Measurements from ENCODE around the gene PYGM. TPM values are rescaled to one million over a fixed set of nuclear protein-coding genes. Genes with fewer than 3 reads are reported as not detected.

PYGM gene
- total RNA-seq, 2 donors from 2014 or later, result 8.0 to 22.4 TPM

DNA sequence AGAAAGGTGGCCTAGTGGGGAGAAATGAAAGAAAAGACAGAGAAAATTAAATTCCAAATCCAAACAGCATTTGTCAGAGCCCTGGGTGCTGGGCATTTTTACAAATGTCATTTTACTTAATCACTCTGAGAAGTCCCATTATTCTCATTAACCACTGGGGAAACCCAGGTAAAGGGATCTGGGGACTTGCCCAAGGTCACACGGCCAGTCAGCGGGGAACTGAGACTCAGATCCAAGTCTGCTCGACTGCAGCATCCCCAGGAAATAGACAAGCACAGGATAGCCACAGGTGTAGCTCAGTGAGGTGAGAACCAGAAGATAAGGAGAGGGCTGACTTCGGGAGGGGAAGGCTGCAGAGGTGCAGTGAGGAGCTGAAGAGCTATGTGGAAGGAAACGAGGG, 44.7 kb downstream of the PYGM start:
- intact Hi-C loops (cut with DNase I), result no loop called here
- H3K27ac ChIP-seq, result no peak overlapping the region
- H3K4me3 ChIP-seq, result no peak overlapping the region
- H3K4me1 ChIP-seq (replicated peaks), result no peaks in the 10 kb centered on the region
- DNase-seq (ENCODE audit: low spot score), result no peak
- H3K27me3 ChIP-seq (replicated peaks; ENCODE audit: insufficient read depth), result peaks cover 34% of the 10 kb centered on the region
- no peaks in the 10 kb centered on the region for H3K36me3 ChIP-seq
- no peaks in the 10 kb centered on the region for H3K9me3 ChIP-seq
- TF ChIP-seq, protein P1, sequence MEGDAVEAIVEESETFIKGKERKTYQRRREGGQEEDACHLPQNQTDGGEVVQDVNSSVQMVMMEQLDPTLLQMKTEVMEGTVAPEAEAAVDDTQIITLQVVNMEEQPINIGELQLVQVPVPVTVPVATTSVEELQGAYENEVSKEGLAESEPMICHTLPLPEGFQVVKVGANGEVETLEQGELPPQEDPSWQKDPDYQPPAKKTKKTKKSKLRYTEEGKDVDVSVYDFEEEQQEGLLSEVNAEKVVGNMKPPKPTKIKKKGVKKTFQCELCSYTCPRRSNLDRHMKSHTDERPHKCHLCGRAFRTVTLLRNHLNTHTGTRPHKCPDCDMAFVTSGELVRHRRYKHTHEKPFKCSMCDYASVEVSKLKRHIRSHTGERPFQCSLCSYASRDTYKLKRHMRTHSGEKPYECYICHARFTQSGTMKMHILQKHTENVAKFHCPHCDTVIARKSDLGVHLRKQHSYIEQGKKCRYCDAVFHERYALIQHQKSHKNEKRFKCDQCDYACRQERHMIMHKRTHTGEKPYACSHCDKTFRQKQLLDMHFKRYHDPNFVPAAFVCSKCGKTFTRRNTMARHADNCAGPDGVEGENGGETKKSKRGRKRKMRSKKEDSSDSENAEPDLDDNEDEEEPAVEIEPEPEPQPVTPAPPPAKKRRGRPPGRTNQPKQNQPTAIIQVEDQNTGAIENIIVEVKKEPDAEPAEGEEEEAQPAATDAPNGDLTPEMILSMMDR (IDR thresholded peaks at IDR 0.05), result no peak
- 62% methylated on average over 5 of the region's 5 CpGs for WGBS

DNA sequence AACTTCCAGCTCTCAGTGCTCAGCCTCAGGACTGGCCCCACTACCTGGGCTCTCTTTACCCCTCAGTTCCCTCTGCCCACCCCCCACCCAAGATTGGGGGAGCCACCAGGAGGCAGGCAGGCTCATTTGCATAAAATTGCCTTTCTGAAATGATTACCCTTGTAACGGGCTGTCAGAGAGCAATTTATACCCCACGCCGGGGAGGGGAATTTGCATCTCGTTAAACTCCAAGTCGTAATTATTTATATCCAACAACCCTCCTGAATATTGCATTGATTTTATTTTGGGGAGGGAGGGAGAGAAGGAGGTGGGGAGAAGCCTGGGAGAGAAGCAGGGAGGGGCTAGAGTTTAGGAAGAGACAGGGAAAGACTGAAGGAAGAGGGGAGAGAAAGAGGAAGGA, 45.1 kb downstream of the PYGM start:
- TF ChIP-seq, protein P1 (IDR thresholded peaks at IDR 0.05), result no peak
- no peak for TF ChIP-seq POLR2AphosphoS5 (IDR thresholded peaks at IDR 0.05)
- no peak for TF ChIP-seq POLR2A (IDR thresholded peaks at IDR 0.05)
- no peaks in the 10 kb centered on the region for H3K4me1 ChIP-seq (replicated peaks)
- no peak overlapping the region for H3K27ac ChIP-seq
- DNase-seq (ENCODE audit: low spot score), result no peak
- intact Hi-C loops (cut with DNase I), result no loop called here
- peaks cover 34% of the 10 kb centered on the region for H3K27me3 ChIP-seq (replicated peaks; ENCODE audit: insufficient read depth)
- no peaks in the 10 kb centered on the region for H3K36me3 ChIP-seq
- H3K9me3 ChIP-seq, result no peaks in the 10 kb centered on the region
- 54% methylated on average over 5 of the region's 5 CpGs for WGBS
- no peak overlapping the region for H3K4me3 ChIP-seq

DNA sequence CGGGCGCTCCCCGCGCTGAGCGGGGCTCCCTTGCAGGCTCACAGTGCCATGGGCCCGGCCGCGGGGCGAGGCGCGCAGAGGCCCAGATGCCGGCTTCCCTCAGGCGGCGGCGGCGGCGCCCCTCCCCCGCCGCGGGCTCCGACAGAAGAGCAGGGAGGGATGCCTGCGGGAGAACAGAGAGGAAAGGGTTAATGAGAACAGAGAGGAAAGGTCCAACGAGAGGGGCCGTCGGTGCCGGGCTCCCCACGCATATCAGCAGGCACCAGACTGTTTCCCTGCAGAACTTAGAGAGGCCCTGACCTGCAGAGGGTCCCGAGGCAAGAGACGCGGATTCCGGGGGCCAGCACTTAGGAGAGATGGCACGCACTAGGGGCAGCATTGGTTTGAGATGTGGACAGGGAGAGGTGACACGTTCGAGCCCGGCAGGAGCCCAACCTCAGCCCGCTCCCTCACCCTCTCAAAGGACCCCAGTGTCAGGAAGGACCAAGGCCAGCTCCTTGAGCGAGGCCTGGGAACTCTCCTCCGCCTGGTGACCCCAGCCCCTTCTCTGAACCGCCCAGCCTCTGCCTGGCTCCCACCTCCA, 45.9 kb downstream of the PYGM start:
- Histone ChIP-seq H3K4me3 (peak overlapping the region in 1 of 2 donors; percentile 11), H3K9me3 (no peaks in the 10 kb centered on the region), H3K36me3 (no peaks in the 10 kb centered on the region), H3K4me1 (replicated peaks) (no peaks in the 10 kb centered on the region), H3K27me3 (replicated peaks; ENCODE audit: insufficient read depth) (peaks cover 32% of the 10 kb centered on the region), H3K27ac (no peak overlapping the region)
- intact Hi-C loops (cut with DNase I), result no loop called here
- TF ChIP-seq POLR2AphosphoS5 (IDR thresholded peaks at IDR 0.05) (no peak), POLR2A (IDR thresholded peaks at IDR 0.05) (no peak)
- TF ChIP-seq, protein P1 (IDR thresholded peaks at IDR 0.05), result no peak
- no peak for DNase-seq (ENCODE audit: low spot score)
- WGBS, result 7% methylated on average over 39 of the region's 39 CpGs

DNA sequence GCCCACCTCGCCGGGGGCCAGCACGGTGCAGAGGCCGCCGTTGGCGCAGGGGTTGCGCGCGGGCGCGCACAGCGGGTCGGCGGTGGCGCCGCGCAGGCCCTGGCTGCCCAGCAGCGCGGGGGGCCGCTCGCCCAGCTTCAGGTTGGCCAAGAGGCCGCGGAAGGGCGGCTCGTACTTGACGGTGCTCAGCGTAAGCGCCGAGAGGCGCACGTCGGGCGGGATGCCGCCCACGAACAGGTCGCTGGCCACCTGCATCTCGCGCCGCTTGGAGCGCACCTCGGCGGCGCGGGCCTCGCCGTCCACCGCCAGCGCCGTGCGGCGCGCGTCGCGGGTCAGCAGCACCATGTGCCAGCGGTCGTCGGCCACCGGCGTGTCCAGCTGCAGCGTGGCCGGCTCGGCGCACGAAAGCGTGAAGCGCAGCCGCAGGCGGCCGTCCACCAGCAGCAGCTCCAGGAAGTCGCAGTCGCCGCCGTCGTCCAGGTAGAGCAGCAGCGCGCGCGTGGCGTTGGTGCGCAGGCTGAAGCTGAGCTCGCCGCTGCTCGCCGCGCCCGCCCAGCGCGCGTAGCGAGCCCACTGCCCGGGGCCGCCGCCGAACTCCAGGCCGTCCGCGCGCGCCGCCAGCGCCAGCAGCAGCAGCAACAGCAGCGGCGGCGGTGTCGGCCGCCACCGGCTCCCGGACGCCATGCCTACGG, 46.6 kb downstream of the PYGM start:
- H3K36me3 ChIP-seq, result no peaks in the 10 kb centered on the region
- WGBS, result 3% methylated on average over 61 of the region's 111 CpGs
- peak; percentile 33 for DNase-seq (ENCODE audit: low spot score)
- H3K4me1 ChIP-seq (replicated peaks), result no peaks in the 10 kb centered on the region
- intact Hi-C loops (cut with DNase I), result no loop called here
- H3K4me3 ChIP-seq, result peak overlapping the region in 1 of 2 donors; percentile 11
- no peak overlapping the region for H3K27ac ChIP-seq
- H3K9me3 ChIP-seq, result no peaks in the 10 kb centered on the region
- TF ChIP-seq POLR2A (IDR thresholded peaks at IDR 0.05) (no peak), POLR2AphosphoS5 (IDR thresholded peaks at IDR 0.05) (no peak)
- TF ChIP-seq, protein P1 (IDR thresholded peaks at IDR 0.05), result no peak
- peaks cover 32% of the 10 kb centered on the region for H3K27me3 ChIP-seq (replicated peaks; ENCODE audit: insufficient read depth)

Data from prostate gland (tissue), 2 donors.